A673 (cell line): ENCODE results near the gene RAB8B. TPM values are rescaled to one million over a fixed set of nuclear protein-coding genes. Genes with fewer than 3 reads are reported as not detected.
A peak's percentile ranks its signal among the peaks of the same experiment; 100 is the strongest.

ENCODE experiments used
- BruUV-seq: library from RNA; stranded (reverse); fragments of 400-500 nt; replicated peaks from 2 replicates; lab custom pipeline; 2021; lab: Mats Ljungman, UMichigan
- CTCF ChIA-PET: fragments of 300-600 bp; sonication (Branson Sonifier 250); formaldehyde crosslinking; loops from one replicate; lab custom pipeline; 2022; ENCODE audit warnings: antibody characterized with exemption; lab: Charles Lee
- POLR2A ChIA-PET: fragments of 300-600 bp; sonication (Branson Sonifier 250); formaldehyde crosslinking; loops from one replicate; lab custom pipeline; 2022; ENCODE audit warnings: antibody characterized with exemption; ENCODE audit not compliant: low non-redundant PET; lab: Charles Lee
- DNase-seq: peaks from one replicate; pipeline ENCODE4 v3.0.0-alpha.2; 2015; ENCODE audit warnings: low spot score
- H3K27ac ChIP-seq: fragments of 200-600 bp; sonication (generic); 2 replicates; pipeline ENCODE4 v1.5.1; 2016; ENCODE audit warnings: mixed run types, low read depth, mild to moderate bottlenecking, mixed read lengths, antibody characterized with exemption, low read length; ENCODE audit not compliant: poor library complexity, severe bottlenecking
- H3K27me3 ChIP-seq: fragments of 200-600 bp; sonication (generic); replicated peaks from 2 replicates; pipeline ENCODE4 v1.6.1; 2017; ENCODE audit warnings: mixed run types, low read depth, mild to moderate bottlenecking, mixed read lengths, antibody characterized with exemption, low read length; ENCODE audit not compliant: insufficient read depth, poor library complexity
- H3K36me3 ChIP-seq: fragments of 200-600 bp; sonication (generic); 2 replicates; pipeline ENCODE4 v1.6.1; 2016; ENCODE audit warnings: mixed run types, mild to moderate bottlenecking, mixed read lengths, antibody characterized with exemption, low read length; ENCODE audit not compliant: insufficient read depth, poor library complexity, severe bottlenecking
- H3K4me1 ChIP-seq: fragments of 200-600 bp; sonication (generic); 2 replicates; pipeline ENCODE4 v1.6.1; 2017; ENCODE audit warnings: mixed run types, mild to moderate bottlenecking, mixed read lengths, antibody characterized with exemption, low read length; ENCODE audit not compliant: insufficient read depth, poor library complexity, severe bottlenecking
- H3K4me3 ChIP-seq: fragments of 200-600 bp; sonication (generic); 2 replicates; pipeline ENCODE4 v1.5.1; 2016; ENCODE audit warnings: low read depth, mixed run types, mild to moderate bottlenecking, mixed read lengths, low read length; ENCODE audit not compliant: poor library complexity, severe bottlenecking
- H3K9me3 ChIP-seq: fragments of 200-600 bp; sonication (generic); 2 replicates; pipeline ENCODE4 v1.6.1; 2016; ENCODE audit warnings: mixed run types, low read depth, mild to moderate bottlenecking, mixed read lengths, antibody characterized with exemption, low read length; ENCODE audit not compliant: poor library complexity, severe bottlenecking
- EZH2 ChIP-seq: fragments of 200-600 bp; sonication (generic); IDR thresholded peaks from 2 replicates; pipeline ENCODE4 v1.6.1; 2017; ENCODE audit warnings: borderline replicate concordance, low read depth, mild to moderate bottlenecking, mixed read lengths, antibody characterized with exemption, low read length; ENCODE audit not compliant: poor library complexity, severe bottlenecking
- intact Hi-C: fragments of 100-400 bp; cut with micrococcal nuclease; formaldehyde crosslinking; loops from one replicate; pipeline ENCODE4 v1.10.0; 2022; ENCODE audit not compliant: unreplicated experiment
- total RNA-seq: library from RNA; stranded (reverse); gene quantifications from 2 replicates; pipeline ENCODE4 v1.2.3, GENCODE V29; 2021
- TF ChIP-seq, protein P1 (sequence below): fragments of 300-800, 200-600 bp; sonication (generic); conservative IDR thresholded peaks from 2 replicates; pipeline ENCODE4 v1.5.1; 2017; ENCODE audit warnings: low read depth, mild to moderate bottlenecking, antibody characterized with exemption, low read length, moderate library complexity, mixed read lengths

The RAB8B gene
- total RNA-seq, 1 experiment from 2014 or later: 29.1 TPM

DNA sequence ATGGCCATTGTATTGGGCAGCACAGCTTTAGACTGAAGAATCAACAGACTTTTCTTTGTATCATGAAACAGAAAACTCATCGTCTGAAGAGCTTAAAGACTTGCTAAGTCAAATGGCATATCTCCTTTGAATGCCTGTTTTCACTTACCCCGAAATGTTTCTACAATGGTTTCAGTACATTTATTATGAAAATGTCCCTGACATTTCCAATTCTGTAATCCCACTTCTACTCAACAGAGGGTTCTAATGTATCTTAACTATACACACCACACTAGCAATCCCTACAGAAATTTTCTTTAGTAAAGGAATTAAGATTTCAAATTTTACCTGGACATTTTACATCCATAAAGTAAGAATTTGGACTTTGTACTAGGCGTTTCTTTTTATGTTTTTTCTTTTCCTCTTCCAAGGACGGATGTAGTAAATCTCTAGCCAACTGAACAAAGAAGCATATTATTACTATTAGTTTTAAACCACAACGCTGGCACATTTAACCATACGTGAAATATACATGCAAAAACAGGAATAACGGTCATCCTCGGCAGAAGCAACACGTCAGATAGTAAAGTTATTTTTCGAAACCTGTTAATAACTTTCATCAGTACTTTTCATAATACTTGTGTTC, 33.2 kb upstream of the RAB8B start:
- Histone ChIP-seq H3K4me3 (peak overlapping the region; percentile 96), H3K27ac (peak overlapping the region; percentile 91), H3K36me3 (peaks cover 5% of the 10 kb centered on the region), H3K9me3 (no peaks in the 10 kb centered on the region), H3K27me3 (no peaks in the 10 kb centered on the region), H3K4me1 (no peaks in the 10 kb centered on the region)
- intact Hi-C loops: loop anchor here (5.0 kb wide), 1 partner anchor 251 kb away; no protein-coding TSS in a partner anchor
- TF ChIP-seq, protein P1, sequence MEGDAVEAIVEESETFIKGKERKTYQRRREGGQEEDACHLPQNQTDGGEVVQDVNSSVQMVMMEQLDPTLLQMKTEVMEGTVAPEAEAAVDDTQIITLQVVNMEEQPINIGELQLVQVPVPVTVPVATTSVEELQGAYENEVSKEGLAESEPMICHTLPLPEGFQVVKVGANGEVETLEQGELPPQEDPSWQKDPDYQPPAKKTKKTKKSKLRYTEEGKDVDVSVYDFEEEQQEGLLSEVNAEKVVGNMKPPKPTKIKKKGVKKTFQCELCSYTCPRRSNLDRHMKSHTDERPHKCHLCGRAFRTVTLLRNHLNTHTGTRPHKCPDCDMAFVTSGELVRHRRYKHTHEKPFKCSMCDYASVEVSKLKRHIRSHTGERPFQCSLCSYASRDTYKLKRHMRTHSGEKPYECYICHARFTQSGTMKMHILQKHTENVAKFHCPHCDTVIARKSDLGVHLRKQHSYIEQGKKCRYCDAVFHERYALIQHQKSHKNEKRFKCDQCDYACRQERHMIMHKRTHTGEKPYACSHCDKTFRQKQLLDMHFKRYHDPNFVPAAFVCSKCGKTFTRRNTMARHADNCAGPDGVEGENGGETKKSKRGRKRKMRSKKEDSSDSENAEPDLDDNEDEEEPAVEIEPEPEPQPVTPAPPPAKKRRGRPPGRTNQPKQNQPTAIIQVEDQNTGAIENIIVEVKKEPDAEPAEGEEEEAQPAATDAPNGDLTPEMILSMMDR: no peak
- TF ChIP-seq EZH2: no peak
- POLR2A ChIA-PET: no interaction called here
- CTCF ChIA-PET: no interaction called here
- no TSS peak for BruUV-seq
- DNase-seq: no peak

- Histone ChIP-seq H3K27me3 (no peaks in the 10 kb centered on the region), H3K4me1 (no peaks in the 10 kb centered on the region), H3K36me3 (peaks cover 5% of the 10 kb centered on the region), H3K4me3 (peak overlapping the region; percentile 96), H3K9me3 (no peaks in the 10 kb centered on the region), H3K27ac (peak overlapping the region; percentile 91)
- TF ChIP-seq EZH2: no peak
- TF ChIP-seq, protein P1: no peak
- DNase-seq: peak; percentile 20
- BruUV-seq: TSS peak; percentile 74
- POLR2A ChIA-PET: interaction anchor here (0.6 kb wide), 1 partner anchor 69 kb away, joined by 3 read pairs; no protein-coding TSS in a partner anchor
- CTCF ChIA-PET: no interaction called here
- intact Hi-C loops: loop anchor here (5.0 kb wide), 1 partner anchor 251 kb away; no protein-coding TSS in a partner anchor
Measured at GRCh38 chr15:63156755-63157117, 32.7 kb upstream of the RAB8B start.

DNA sequence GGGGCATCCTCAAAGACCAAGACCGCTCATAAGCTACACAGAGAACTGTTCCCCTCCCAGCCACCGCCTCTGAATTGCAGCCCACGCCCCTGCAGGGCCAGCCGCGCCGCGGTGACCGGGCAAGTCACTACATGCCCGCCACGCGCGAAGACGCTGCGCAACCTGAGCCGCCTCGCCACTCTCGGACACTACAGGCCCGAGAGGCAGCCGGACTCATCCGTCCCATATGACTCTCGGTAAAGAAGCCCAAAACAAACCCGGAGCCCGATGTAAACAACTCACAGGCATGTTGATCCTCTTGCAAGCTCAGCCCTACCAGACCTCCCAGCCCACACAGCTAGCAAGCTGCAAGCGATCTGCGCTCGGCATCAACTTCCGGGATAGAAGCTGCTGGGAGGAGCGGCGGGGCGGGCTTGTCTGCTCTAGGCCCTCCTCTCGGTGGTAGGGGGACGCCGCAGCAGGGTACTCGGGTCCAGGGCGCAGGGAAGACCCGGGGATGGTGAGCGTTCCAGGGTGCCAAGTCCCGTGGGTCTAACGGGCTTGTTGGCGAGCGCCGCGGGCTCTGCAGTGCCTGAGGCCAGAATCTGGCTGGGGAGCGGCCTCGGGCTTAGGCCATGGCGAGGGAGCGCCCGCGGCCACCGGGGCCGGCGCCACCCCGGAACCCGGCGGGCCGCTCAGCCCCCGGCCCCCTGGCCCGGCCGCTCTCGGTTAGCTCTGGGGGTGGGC, 32.1 kb upstream of the RAB8B start, which contains the start of gene RPS27L:
TSS of gene RPS27L (minus strand) at position 360 of the 726 bp plus-strand sequence. CDS start at position 288, 72 bp downstream.
- ChIA-PET CTCF (interaction anchor here (0.6 kb wide), 1 partner anchor 9 kb away, joined by 4 read pairs; no protein-coding TSS in a partner anchor), POLR2A (interaction anchor here (0.6 kb wide), 1 partner anchor 70 kb away, joined by 3 read pairs; no protein-coding TSS in a partner anchor)
- Histone ChIP-seq H3K36me3 (peaks cover 5% of the 10 kb centered on the region), H3K4me3 (peak within 1 kb of the TSS; percentile 96), H3K27ac (peak within 1 kb of the TSS; percentile 91), H3K9me3 (no peaks in the 10 kb centered on the region), H3K27me3 (no peaks in the 10 kb centered on the region), H3K4me1 (no peaks in the 10 kb centered on the region)
- DNase-seq: peak; percentile 97
- intact Hi-C loops: loop anchor here (5.0 kb wide), 1 partner anchor 250 kb away; no protein-coding TSS in a partner anchor
- TF ChIP-seq, protein P1: no peak
- no peak for TF ChIP-seq EZH2
- no TSS peak for BruUV-seq
